ENCODE measurements around the gene PDCD2L.

Gene PDCD2L, protein sequence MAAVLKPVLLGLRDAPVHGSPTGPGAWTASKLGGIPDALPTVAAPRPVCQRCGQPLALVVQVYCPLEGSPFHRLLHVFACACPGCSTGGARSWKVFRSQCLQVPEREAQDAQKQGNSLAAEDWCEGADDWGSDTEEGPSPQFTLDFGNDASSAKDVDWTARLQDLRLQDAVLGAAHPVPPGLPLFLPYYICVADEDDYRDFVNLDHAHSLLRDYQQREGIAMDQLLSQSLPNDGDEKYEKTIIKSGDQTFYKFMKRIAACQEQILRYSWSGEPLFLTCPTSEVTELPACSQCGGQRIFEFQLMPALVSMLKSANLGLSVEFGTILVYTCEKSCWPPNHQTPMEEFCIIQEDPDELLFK

DNA sequence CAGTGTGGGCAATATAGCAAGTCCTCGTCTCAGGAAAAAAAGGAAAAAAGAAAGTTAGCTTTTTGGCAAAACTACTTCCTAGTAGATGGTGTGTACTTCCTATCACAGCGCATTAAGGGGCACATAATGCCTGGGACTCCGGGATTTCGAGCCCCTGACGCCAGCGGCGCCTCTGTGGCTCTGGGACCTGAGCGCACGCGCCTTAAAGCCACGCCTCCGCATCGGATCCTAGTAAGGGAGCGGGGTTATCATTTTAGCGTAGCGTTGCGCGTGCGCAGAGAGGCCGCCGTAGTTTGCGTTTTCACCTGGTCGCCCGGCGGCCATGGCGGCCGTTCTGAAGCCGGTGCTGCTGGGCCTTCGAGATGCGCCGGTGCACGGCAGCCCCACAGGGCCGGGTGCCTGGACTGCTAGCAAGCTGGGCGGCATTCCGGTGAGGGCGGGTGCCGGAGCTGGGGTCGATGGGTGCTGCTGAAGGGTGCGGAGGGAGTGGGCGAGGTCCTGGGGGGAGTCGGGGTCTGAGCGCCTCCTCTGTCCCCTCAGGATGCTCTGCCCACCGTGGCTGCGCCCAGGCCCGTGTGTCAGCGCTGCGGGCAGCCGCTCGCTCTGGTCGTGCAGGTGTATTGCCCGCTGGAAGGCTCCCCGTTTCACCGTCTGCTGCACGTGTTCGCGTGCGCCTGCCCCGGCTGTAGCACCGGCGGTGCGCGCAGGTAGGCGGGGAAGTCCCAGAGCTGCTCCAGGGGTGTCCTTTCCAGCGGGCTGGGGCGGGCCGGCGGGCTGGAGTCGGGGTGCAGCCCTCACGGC, at the start of gene PDCD2L:
Gene PDCD2L (plus strand): TSS at position 291 of the 801 bp plus-strand sequence. CDS start 32 bp downstream, at position 323.
- no peaks in the 10 kb centered on the region for H4K20me1 ChIP-seq (ENCODE audit: low read depth, low read length)
- H3K4me2 ChIP-seq (ENCODE audit: low read depth, low read length, poor library complexity, severe bottlenecking) = peak within 1 kb of the TSS; percentile 73
- H3K4me3 ChIP-seq (ENCODE audit: insufficient read depth, low read length, poor library complexity, severe bottlenecking) = peak within 1 kb of the TSS; percentile 76
- peaks cover 34% of the 10 kb centered on the region for H3K79me2 ChIP-seq (ENCODE audit: insufficient read depth, low read length)
- H3K27ac ChIP-seq (ENCODE audit: low read depth, low read length) = peak within 1 kb of the TSS; percentile 66
- H3F3A ChIP-seq (ENCODE audit: insufficient read depth) = peaks cover 22% of the 10 kb centered on the region
- H2AFZ ChIP-seq (ENCODE audit: low read depth, low read length, severe bottlenecking) = peak within 1 kb of the TSS; percentile 96
- H3K9ac ChIP-seq (ENCODE audit: low read length) = peak within 1 kb of the TSS; percentile 90
- TF ChIP-seq, protein P1, sequence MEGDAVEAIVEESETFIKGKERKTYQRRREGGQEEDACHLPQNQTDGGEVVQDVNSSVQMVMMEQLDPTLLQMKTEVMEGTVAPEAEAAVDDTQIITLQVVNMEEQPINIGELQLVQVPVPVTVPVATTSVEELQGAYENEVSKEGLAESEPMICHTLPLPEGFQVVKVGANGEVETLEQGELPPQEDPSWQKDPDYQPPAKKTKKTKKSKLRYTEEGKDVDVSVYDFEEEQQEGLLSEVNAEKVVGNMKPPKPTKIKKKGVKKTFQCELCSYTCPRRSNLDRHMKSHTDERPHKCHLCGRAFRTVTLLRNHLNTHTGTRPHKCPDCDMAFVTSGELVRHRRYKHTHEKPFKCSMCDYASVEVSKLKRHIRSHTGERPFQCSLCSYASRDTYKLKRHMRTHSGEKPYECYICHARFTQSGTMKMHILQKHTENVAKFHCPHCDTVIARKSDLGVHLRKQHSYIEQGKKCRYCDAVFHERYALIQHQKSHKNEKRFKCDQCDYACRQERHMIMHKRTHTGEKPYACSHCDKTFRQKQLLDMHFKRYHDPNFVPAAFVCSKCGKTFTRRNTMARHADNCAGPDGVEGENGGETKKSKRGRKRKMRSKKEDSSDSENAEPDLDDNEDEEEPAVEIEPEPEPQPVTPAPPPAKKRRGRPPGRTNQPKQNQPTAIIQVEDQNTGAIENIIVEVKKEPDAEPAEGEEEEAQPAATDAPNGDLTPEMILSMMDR (IDR thresholded peaks at IDR 0.05; ENCODE audit: insufficient read depth, low read length, poor library complexity, severe bottlenecking) = no peak
- no peak for TF ChIP-seq EZH2phosphoT487 (conservative IDR thresholded peaks at IDR 0.05; ENCODE audit: low read length)
- no peaks in the 10 kb centered on the region for H3K9me3 ChIP-seq (ENCODE audit: insufficient read depth, low read length)
- H3K27me3 ChIP-seq (ENCODE audit: low read length) = no peaks in the 10 kb centered on the region
- no peaks in the 10 kb centered on the region for H3K9me2 ChIP-seq (replicated peaks; ENCODE audit: insufficient read depth, low read length)
- 0 out of 2 replicates have a peak, but pooled peaks cover 3% of the 10 kb centered on the region for H3K36me3 ChIP-seq (ENCODE audit: low read length)

DNA sequence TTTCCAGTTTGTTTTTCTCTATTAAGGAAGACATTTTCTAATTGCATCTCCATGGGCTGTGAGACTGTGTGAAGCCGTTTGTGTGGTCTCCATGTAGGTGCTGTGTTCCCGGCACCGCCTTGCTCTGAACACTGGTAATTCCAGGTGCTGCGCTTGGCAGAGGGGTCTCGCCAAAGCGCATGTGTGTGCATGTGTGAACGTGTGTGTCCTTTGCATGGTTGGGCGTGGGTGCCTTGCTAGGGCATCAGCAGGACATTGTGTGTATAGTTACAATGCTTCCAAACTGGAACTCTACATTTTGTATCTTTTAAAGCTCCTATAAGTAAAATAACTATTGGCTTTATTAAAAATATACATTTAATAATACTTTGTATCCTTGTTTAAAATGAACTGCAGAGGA, 49.0 kb upstream of the PDCD2L start:
- Histone ChIP-seq H3K79me2 (ENCODE audit: insufficient read depth, low read length) (no peaks in the 10 kb centered on the region), H3K9ac (ENCODE audit: low read length) (no peak overlapping the region)
- no peak for TF ChIP-seq EZH2phosphoT487 (conservative IDR thresholded peaks at IDR 0.05; ENCODE audit: low read length)
- TF ChIP-seq, protein P1 (IDR thresholded peaks at IDR 0.05; ENCODE audit: insufficient read depth, low read length, poor library complexity, severe bottlenecking) = no peak

DNA sequence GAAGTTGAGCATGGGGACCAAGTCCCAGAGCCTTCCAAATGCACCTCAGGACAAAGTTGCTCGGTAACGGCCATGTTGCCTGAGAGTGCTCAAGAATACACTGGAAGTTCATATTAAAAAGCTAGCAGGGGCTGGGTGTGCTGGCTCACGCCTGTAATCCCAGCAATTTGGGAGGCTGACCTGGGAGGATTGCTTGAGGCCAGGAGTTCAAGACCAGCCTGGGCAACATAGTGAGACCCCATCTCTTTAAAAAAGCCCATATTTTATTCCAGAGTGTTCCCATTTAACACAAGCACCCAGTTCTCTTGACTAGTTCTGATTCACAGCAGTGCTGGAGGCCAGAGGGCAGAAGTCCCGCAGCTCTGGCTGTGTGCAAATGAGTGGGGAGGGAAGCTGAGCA, 47.3 kb upstream of the PDCD2L start:
- no peak for TF ChIP-seq EZH2phosphoT487 (conservative IDR thresholded peaks at IDR 0.05; ENCODE audit: low read length)
- TF ChIP-seq, protein P1 (IDR thresholded peaks at IDR 0.05; ENCODE audit: insufficient read depth, low read length, poor library complexity, severe bottlenecking) = no peak
- H2AFZ ChIP-seq (ENCODE audit: low read depth, low read length, severe bottlenecking) = no peak overlapping the region

More for the DNA sequence above, 49.0 kb upstream of the PDCD2L start:
- Histone ChIP-seq H4K20me1 (ENCODE audit: low read depth, low read length) (no peaks in the 10 kb centered on the region), H3F3A (ENCODE audit: insufficient read depth) (peaks cover 11% of the 10 kb centered on the region), H3K9me3 (ENCODE audit: insufficient read depth, low read length) (no peaks in the 10 kb centered on the region), H3K36me3 (ENCODE audit: low read length) (no peaks in the 10 kb centered on the region), H3K9me2 (replicated peaks; ENCODE audit: insufficient read depth, low read length) (no peaks in the 10 kb centered on the region), H3K27me3 (ENCODE audit: low read length) (no peaks in the 10 kb centered on the region), H3K4me3 (ENCODE audit: insufficient read depth, low read length, poor library complexity, severe bottlenecking) (no peak overlapping the region), H2AFZ (ENCODE audit: low read depth, low read length, severe bottlenecking) (no peak overlapping the region), H3K27ac (ENCODE audit: low read depth, low read length) (no peak overlapping the region), H3K4me2 (ENCODE audit: low read depth, low read length, poor library complexity, severe bottlenecking) (no peak overlapping the region)

More for the DNA sequence above, 47.3 kb upstream of the PDCD2L start:
- H4K20me1 ChIP-seq (ENCODE audit: low read depth, low read length) = no peaks in the 10 kb centered on the region
- H3K4me3 ChIP-seq (ENCODE audit: insufficient read depth, low read length, poor library complexity, severe bottlenecking) = no peak overlapping the region
- no peak overlapping the region; the same call in 1 of the 2 replicates for H3K27ac ChIP-seq (ENCODE audit: low read depth, low read length)
- H3K9ac ChIP-seq (ENCODE audit: low read length) = no peak overlapping the region
- H3K79me2 ChIP-seq (ENCODE audit: insufficient read depth, low read length) = no peaks in the 10 kb centered on the region
- no peaks in the 10 kb centered on the region for H3K27me3 ChIP-seq (ENCODE audit: low read length)
- H3K9me3 ChIP-seq (ENCODE audit: insufficient read depth, low read length) = no peaks in the 10 kb centered on the region
- H3K4me2 ChIP-seq (ENCODE audit: low read depth, low read length, poor library complexity, severe bottlenecking) = no peak overlapping the region
- no peaks in the 10 kb centered on the region for H3K9me2 ChIP-seq (replicated peaks; ENCODE audit: insufficient read depth, low read length)
- no peaks in the 10 kb centered on the region for H3K36me3 ChIP-seq (ENCODE audit: low read length)
- peaks cover 15% of the 10 kb centered on the region for H3F3A ChIP-seq (ENCODE audit: insufficient read depth)
